A204.1 (cell line): Measurements from ENCODE around the gene GAS7.

ENCODE experiments used
- FAIRE-seq: peaks from 2 replicates; lab custom pipeline; 2012; peaks lifted over from hg19 to GRCh38; lab: Jason Lieb, UNC

Gene GAS7

DNA sequence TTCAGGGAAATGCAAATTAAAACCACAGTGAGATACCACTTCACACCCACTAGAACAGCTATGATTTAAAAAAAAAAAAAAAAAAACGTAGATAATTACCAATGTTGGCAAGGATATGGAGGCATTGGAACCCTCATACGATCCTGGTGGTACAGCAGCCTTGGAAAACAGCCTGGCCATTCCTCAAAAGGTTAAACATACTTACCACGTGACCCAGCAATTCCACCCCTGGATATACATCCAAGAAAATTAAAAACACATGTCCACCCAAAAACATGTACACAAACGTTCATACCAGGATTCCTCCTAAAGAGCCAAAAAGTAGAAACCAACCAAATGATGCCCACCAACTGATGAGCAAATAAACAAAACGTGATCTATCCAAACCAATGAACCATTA, 68.1 kb downstream of the GAS7 start:
- FAIRE-seq: no peak

DNA sequence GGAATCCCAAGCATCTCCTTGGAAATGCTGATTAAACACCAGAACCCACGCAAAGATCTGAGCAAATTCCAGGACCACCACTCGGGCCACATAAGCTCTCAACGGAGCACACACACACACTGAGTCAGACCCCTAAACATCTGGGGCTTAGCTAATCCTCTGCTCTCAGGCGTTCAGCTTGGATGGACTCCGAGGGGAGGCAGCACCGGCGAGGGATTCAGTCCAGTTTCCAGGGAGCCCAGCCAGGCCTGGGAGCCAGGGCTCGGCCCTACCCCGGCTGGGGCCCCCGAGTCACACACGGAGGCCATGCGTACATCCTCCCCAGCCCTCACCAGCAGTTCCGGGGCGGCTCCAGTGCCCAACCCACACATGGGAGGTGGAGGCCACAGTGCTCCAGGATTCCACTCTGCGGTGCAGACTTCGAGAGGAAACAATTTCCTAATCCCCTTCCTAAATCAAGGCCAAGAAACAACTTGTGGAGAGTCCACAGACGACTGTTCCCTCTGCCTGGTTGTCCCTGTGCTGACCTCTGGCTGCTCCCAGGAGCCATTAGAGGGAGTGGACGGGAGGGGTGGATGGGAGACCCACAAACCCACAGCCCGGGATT, 70.5 kb downstream of the GAS7 start:
- no peak for FAIRE-seq

DNA sequence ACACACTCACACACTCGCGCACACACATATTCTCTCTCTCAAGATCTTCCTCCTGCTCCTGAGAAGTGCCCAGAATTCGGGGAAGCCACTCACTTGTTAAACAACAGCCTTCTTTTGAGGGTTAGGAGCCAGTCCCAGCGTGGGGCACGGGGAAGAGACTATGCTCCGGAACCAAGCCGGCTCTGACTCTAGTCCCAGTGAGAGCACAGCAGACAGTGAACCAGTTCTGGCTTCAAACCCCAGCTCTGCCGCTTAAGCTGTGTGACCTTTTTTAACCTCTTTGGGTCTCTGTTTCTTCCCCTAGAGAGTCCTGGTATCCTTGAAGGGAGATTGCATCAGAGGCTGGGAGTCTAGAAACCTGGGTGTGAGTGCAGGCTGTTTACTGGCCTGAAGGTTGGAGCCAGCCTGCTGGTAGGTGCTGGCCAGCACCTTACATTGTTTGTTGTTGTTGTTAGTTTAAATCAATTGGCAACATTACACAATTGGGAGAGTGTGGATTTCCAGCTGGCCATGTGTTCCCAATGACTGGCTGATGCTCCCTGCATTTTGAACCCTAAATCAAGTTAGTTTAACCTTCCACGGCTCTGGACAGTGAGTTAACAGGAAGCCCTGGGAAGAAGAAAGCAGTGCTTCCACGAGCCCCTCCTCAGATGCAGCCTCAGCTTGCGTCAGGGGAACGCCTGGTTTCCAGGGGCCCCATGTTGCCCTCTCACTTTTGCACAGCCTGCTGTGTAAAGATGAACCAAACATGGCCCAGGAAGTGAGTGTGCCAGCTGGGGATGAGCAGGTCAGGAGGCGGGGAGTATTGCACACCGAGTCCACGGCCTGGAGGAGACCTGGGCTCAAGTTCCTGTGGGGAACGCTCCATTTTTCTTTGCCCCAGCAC, 71.5 kb downstream of the GAS7 start:
- FAIRE-seq: no peak

DNA sequence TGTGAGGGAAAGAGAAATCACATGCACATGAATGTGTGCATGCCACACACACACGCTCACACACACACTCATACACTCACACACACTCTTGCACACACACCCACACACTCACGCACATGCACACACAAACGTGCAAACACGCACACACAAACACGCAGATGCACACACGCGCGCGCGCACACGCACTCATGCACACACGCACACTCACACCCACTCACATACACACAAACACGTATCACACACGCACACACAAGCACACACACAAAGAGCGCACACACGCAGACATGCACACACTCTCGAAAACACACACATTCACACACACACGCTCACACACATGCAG, 72.2 kb downstream of the GAS7 start:
- FAIRE-seq: no peak

DNA sequence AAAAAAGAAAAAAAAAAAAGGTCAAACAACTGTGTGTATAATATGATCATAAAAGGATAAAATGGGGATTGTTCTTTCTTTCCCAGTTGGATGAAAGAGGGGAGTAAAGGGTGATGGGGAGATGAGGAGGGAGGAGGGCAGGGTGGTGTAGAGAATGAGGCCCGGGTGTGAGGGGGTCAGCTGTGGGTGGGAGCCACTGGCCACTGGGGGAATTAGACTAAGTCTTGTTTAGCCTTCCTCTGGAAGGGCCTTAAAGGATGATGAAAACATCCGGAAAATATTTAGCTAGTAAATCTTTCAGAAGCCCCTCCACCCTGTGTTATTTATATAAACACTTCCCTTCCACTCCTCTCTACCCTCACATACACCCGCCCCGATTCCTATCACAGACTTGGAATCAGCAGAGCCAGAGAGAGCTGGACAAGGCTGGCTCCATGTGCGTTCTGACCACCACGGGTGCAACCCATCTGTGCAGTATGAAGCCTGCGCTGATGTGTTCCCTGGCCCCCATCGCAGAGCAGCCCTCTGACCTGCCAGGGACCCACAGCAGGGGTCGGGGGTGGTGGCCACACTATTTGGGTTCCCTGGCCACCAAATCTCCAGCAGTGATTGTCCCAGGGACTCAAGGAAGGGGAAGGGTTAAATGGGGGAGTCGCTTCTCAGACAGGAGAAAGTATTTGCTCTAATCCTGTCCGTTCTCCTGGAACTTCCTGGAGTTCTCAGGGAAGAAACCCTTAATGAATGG, 72.7 kb downstream of the GAS7 start:
- FAIRE-seq: no peak

DNA sequence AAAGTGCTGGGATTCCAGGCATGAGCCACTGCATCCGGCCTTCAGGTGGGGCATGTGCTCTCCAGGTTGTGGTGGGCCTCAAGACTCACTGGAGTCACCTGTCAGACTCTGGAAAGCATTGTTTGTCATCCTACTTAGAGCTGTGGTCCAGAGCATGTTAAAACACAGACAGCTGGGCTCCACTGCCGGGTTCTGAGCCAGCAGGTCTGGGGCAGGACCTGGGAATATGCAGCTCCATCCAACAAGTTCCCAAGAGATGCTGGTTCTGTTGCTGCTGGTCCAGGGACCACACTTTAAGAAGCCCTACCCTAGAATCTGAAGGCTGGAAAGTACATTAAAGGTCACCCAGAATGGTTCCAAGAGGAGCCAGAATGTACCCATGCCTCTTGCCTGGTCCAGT, 75.3 kb downstream of the GAS7 start:
- FAIRE-seq: no peak

DNA sequence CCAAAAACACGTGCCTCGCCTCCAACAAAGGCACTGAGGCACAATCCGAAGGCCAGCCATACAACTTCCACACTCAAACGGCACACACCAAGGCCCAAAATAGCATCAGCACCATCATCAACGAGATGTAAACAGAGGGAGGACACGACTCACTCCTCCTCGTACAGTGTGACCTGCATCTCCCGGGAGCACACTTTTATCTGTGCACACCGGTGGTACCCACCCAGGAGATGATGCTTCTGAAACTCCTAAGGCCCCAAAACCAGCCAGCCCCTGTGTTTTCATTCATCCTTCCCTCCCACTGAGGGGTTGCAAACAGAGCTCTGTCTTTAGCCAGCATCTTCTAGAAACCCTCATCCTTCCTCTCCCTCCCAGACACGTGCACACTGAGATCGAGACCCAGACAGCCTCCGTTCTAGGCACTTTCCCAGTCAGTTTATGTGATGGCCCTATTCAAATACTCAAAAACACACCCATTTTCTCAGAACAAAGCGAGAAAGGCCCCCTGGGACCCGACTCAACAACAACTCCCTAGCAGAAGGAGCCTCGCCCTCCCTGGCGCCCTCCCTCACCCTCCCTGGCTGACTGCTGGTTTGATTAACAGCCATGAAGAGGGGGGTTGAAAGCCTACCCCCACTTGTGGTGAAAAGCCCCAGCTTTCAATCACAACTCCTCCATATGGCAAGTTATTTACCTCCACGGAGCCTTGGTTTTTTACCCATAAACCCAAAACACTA, 76.3 kb downstream of the GAS7 start:
- no peak for FAIRE-seq

DNA sequence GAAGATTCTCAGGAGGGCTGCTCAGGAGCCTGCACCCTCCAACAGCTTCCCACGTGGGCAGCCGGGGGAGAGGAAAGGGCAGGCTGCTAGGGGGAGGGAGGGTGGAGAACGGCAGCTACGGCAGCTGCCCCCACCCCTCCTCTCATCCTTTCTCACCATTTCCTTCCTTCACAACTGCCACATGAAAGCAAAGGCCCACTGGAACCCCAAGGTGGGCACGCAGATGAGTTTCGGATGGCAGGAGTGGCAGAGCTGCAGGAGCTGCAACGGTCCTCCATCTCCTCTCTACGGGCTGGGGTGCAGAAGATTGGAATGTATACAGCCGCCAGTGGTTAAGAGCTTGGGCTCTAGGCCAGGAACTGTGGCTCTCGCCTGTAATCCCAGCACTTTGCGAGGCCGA, 77.7 kb downstream of the GAS7 start:
- FAIRE-seq: no peak

DNA sequence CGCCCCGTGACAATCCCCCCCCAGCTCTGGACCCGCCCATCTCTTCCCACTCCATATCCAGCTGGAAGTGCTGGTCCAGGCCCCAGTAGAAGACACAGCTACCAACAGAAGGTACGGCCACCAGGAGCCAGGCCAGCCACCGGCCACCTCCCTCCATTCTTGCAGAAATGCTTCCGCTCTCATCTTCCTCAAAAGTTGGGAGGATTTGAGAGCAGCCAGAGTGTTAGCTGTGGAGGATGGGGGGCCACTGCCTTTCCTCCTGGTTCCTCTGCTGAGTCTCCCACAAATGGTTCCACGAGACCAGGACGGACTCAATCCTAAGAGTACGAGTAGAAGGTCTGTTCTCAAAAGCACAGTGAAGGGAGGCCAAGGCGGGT, 78.3 kb downstream of the GAS7 start:
- FAIRE-seq: no peak

DNA sequence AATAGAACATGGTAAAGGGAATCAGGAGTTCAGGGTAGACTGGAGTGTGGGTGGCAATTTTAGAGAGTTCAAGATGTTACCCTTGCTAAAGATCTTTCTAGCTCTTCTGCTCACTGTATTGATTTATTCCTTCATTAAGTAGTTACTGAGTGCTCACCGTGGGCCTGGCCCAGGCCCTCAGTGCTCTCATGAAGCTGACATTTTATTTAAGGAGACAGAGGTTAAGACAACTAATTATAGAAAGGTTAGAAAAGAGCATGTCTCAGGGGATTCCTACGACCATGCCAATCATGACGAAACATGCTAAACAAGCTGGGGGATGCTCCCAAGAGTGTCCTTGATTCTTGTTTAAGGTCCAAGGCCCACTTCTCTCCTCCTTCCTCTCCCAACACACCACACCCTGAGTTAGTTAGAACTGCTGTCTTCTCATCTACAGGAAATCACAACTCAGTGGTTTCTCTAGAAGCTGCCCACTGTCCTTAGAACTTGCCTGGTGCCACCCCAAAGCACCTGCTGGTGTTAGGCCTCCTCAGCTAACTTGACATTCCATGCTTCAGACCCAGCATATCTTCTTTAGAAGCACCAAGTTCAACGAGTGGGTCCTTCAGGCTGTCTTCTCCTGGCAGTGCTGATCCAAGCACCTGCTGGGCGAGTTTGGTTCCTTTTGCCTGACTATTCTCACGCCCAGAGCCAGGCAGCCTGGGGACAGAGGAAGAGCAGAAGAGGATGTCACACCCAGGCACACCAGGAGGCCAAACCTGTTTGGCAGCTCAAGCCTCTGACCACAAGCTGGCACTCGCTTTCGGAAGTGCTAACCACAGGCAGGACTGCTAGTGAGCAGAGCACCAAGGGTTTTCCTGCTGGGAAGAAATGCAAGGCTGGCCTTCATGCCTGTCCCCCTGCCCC, 79.0 kb downstream of the GAS7 start:
- FAIRE-seq: no peak

DNA sequence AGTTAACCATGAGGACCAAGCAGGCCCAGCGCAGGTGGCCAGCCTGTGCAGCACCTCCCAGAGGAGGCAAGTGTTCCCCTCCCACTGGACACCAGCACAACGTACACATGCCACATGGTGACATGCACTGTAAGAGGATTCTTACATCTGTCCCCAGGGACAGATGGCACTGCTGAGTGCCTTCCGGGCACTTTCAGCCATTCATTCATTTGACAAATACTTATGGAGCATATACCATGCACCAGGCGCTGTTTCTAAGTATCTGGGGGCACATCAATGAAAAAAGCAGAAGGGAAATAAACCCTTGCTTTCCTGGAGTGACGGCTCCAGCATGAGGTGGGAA, 79.6 kb downstream of the GAS7 start:
- no peak for FAIRE-seq

DNA sequence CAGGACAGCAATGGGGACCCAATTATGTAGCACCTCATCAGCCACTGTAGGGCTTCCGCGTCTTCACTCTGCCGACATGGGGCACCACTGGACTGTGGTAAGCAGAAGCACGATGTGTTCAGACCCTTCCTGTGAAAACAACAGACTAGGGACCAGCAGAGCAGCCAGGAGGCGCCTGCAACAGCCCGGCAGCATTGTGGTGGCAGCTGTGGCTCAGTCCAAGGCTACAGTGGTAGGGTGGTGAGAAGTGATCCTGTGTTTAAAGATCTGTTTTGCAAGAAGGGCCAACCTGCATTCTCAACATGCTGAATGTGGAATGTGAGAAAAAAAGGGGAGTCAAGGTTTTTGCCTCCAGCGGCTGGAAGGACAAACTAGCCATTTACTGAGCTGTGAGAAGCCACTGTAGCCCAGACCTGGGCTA, 80.8 kb downstream of the GAS7 start:
- no peak for FAIRE-seq

DNA sequence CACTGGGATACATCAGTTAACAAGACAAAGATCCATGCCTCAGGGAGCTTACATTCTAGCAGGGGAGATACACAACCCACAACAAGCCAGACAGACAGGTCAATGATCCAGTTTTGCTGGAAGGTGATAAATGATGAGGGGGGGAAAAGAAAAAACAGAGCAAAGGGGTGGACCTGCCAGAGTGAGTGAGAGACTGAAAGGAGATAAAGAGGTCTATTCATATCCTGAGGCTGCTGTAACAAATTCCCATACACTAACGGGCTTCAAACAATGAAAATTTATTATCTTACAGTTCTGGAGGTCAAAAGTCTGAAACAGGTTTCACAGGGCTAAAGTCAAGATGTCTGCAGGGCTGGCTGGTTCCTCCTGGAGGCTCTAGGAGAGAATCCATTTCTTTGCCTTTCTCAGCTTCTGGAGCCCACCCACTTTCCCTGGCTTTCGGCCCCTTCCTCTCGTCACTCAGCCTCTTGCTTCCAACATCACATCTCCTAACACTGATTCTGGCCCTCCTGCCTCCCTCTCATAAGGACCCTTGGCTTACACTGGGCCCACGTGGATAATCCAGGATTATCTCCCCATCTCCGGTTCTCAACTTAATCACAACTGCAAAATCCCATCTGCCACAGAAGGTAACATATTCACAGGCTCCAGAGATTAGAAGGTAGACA, 81.5 kb downstream of the GAS7 start:
- no peak for FAIRE-seq

DNA sequence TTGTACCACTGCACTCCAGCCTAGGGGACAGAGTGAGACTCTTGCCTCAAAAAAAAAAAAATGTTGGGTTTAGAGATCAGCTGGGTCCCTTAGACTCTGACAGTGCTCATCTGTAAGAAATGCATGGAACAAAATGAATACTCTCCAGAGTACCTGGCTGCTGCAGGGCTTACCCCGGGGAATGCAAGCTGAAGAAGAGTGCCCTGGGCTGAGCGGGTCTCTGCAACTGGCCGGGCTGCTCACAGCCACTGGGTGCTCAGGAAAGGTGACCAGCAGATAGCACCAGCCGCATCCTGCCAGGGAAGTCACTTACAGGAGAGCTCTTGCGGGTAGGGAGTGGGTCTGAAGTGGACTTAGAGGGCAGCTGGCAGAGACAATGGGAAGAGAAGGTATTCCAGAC, 82.1 kb downstream of the GAS7 start:
- FAIRE-seq: no peak

DNA sequence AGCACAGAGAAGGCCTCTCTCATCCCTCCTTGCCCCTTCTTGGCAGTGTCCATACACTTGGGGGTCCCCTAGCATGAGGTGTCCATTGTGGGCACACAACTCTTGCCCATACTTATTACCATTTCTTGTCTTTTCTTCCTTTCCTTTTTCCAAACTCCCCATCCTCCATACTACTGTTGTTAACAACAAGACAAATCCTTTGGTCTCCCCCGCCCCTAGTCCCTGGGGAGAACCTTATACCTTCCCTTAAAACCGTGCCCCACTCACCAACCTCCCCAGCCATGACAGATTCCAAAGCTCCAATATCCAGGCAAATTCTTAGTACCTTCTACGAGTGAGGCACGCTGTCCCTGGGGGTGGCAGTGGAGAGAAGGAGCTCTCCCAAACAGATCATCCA, 82.9 kb downstream of the GAS7 start:
- no peak for FAIRE-seq

DNA sequence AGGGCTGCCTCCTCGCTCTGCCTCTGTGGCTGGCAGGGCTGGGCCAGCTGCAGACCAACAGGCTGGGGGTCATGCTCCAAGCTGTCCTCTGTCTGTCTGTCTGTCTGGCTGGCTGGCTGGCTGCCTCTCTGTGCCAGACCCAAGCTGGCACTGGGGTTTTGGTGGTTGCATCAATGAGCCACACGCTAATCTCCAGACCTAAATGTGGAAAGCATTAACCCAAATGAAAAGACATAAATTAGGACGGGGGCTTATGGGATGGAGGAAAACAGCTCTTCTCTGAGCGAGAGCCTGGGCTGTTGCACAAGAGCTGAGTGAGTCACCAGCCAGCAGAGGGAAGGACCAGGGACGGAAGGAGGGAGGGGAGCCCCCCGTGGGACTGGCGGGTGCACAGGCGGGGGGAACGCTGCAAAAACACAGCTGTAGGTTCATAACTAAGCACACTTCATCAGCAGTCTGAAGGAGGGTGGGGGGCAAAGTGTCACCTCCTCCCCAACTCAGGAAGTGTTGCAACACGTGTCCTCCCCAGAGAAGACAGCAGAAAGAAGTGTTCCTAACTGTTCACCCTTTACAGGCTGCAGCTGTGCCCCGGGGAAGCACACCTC, 83.4 kb downstream of the GAS7 start:
- no peak for FAIRE-seq

DNA sequence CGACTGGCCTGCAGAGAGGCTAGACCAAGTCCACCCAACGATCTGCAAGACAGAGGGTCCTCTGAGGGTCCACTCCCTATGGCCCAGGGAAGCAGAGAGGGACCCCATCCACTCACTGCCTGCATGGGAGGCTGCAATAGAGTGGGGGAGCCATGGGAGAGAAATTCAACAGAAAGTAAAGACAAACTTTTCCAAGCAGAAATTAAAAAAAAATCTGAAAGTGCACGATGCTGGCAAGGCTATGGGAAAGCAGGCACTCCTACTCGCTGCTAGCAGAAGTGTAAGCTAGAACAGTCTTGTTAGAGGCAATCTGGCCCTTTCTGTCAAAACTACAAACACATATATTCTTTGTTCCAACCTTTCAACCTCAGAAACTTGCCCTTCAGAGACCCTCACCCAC, 85.4 kb downstream of the GAS7 start:
- FAIRE-seq: no peak

DNA sequence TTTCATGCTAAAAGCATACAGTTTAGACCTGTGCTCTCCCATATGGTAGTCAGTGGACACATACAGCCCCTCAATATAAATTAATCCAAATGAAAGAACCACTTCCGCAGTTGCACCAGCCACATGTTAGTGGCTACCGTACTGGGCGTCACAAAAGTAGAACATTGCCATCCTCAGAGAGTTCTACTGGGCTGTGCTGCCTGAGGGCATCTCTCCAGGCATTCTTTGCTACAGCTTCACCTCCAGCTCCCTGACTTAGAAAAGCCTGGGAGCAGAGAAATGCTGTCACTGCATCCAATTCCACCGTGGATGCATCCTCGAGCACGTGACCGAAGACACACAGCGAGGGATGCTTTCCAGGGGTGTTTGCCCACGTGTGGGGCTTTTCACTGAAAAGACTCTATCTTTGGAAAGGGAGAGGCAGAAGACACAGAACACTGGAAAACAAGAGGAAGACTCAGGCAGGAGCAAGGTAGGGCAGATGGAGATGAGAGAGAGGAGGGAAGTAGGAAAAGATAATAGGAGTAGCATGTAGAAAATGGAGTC, 86.4 kb downstream of the GAS7 start:
- FAIRE-seq: no peak

DNA sequence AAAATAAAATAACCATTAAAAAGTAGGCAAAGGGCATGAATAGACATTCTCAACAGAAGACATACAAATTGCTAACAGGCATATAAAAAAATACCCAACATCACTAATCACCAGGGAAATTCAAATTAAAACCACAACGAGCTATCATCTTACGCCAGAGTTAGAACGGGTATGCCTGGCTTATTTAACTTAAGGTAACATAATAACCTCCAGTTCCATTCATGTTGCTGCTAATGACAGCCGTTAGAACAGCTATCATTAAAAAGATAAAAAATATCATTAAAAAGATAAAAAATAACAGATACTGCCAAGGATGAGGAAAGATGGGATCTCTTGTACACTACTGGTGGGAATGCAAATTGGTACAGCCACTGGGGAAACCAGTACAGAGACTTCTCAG, 89.3 kb downstream of the GAS7 start:
- FAIRE-seq: no peak

DNA sequence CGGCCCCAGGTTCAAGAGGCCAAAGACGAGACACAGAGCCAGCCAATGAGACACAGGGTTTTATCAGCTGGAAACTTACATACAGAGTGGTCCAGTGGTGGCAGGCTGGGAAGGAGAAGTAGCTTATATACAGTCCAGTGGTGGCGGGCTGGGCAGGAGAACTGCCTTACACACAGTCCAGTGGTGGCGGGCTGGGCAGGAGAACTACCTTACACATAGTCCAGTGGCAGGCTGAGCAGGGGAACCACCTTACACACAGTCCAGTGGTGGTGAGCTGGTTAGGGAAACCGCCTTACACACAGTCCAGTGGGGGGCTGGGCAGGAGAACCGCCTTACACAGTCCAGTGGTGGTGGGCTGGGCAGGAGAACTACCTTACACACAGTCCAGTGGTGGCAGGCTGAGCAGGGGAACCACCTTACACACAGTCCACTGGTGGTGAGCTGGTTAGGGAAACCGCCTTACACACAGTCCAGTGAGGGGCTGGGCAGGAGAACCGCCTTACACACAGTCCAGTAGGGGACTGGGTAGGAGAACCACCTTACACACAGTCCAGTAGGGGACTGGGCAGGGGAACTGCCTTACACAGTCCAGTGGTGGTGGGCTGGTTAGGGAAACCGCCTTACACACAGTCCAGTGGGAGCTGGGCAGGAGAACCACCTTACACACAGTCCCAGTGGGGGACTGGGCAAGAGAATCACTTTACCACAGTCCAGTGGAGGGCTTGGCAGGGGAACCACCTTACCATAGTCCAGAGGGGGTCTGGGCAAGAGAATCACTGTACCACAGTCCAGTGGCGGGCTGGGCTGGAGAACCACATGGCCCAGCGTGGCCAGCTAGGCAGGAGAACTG, 90.9 kb downstream of the GAS7 start:
- FAIRE-seq: no peak
